GM18526 (cell line): ENCODE measurements around the gene IRX6.

Experiments
- POLR2A ChIP-seq: IDR thresholded peaks from 3 replicates; pipeline ENCODE4 v1.6.1; 2011; ENCODE audit not compliant: insufficient read length; ENCODE audit errors: extremely low read depth

IRX6 gene

GRCh38 chr16:55370762-55371482, 46.9 kb downstream of the IRX6 start:
- no peak for TF ChIP-seq POLR2A

DNA sequence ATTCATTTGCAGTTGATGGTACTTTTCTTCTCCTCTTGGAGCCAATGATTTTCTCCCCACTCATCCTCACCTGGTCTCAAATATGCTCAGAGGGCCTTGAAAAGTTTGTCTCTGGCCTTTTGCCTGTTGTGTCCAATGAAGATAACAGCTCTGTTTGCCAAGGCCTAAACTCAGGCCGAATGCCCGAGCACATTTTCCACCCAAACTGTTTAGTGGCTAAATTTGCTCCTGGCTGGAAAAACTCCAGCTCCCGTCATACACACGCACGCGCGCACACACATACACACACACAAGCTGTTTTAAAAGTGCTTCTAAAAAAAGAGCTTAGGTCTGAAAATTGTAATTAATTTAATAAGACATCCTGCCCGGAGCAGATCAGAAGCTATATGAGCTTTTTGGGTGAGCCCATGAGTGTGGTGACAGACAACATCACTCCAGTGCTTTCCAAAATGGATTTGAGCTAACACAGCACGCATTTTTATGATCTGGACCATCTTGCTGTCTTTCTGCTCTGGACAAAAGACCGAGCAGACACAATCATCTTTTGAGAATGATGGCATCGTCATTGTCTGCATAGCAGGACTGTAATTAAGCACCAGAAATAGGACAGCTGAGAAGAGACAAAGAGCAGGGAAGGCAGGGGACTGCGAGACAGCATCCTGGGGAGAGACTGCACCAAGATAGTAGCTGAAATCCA, 48.9 kb downstream of the IRX6 start:
- no peak for TF ChIP-seq POLR2A

GRCh38 chr16:55373489-55373832, 49.5 kb downstream of the IRX6 start:
- no peak for TF ChIP-seq POLR2A

GRCh38 chr16:55376045-55376444, 52.0 kb downstream of the IRX6 start:
- no peak for TF ChIP-seq POLR2A

DNA sequence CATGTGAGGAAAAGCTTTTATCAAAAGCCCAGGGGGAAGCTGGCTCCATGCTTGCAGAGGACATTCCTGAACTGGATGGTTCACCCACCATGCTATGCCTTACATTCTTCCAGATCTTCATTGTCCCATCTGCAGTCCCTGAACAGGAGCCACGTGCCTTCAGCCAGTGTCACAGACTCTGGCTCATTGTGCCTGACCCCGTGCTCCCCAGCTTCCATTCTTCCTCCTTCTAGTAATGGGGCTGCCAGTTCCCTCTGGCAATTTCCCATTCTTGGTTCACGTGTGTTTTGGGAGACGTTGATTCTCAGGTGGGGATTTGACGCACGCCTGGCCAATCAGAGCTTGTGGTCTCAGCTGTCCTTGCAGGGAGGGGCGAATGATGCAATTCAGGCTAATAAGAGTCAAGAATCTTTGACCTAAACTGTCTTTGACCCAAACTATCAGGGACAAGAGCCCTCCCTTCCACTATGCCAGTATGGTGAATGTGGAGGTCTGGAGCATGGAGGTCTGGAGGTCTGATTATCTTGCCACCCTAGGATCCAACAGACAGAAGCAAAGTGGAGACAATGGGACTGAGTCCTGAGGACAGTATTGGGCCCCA, 52.7 kb downstream of the IRX6 start:
- no peak for TF ChIP-seq POLR2A

GRCh38 chr16:55377840-55378239, 53.8 kb downstream of the IRX6 start:
- no peak for TF ChIP-seq POLR2A

GRCh38 chr16:55378616-55379015, 54.6 kb downstream of the IRX6 start:
- TF ChIP-seq POLR2A: no peak

DNA sequence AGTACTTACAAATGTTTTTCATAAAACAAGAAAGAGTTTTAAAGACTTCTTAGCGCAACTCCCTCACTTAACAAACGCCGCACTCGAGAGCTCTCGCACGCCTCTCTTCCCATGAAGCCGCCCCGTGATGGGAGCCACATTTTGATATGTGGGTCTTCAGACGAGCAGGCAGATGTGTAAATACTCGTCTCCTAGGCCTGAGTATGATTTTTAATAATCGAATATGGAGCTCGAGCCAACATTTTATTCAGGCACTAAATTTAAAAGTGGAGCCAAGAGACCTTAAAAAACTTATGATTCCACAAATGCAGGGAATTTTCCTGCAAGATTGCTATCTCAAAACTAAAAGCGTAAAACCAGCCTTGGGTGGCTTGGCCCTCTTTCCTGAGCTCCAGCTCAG, 55.4 kb downstream of the IRX6 start:
- TF ChIP-seq POLR2A: no peak

DNA sequence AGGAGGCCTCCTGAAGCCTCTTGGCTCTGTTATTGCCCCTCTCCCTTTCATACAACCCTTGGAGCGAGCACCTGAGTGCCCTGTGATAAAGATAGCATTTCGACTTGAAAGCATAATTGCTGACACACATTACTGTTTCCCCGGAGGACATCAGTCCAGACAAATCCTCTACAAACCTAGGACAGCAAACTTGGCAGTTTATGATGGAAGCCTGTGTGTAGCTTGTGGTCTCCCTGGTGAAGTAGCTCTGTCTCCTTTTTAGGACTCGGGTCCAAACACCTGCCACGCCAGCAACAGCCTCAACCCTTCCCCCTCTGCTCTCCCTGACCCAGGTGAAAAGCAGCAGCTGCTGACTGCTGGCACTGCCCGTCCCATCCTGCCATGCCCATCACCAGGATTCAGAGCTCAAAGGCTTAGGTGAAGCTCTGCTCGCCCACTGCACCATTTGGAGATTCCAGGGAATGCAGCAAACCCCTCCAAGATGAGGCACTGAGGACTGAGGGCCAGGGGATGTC, 55.9 kb downstream of the IRX6 start:
- TF ChIP-seq POLR2A: no peak
